ENCODE data around the gene MARCO. TPM values are rescaled to one million over a fixed set of nuclear protein-coding genes. Genes with fewer than 3 reads are reported as not detected.

MARCO gene
- total RNA-seq, 1 experiment from 2014 or later, result 0.54 TPM

DNA sequence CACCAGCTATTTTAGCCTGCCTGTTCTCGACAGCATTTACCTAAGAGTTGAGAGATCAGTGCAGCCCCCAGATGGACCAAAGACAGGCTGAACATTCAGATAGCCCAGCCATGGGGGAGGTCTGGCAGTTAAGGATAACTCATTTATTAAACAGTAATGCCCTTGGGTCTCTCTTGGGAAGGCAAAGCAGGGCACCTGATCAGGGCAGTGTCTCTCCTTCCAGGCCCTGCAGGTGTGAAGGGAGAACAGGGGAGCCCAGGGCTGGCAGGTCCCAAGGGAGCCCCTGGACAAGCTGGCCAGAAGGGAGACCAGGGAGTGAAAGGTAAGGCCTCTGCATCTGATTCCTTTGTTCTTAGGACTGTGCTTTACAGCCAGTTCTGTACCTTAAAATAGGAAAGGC lies 49.6 kb downstream of the MARCO start:
- H3K27ac ChIP-seq (ENCODE audit: low read depth, low read length), result no peak overlapping the region
- H3K27me3 ChIP-seq (ENCODE audit: insufficient read depth, low read length), result peaks cover 33% of the 10 kb centered on the region
- H3K9ac ChIP-seq (ENCODE audit: low read length), result no peak overlapping the region
- ATAC-seq (no peak), DNase-seq (ENCODE audit: low read depth, low spot score) (no peak)
- H2AFZ ChIP-seq (ENCODE audit: low read depth, low read length, poor library complexity, severe bottlenecking), result no peak overlapping the region
- no peaks in the 10 kb centered on the region for H3K9me3 ChIP-seq (ENCODE audit: control insufficient read depth in 1 of 2, insufficient read depth in 1 of 2, low read depth in 1 of 2, low read length in 2 of 2)
- H4K20me1 ChIP-seq (ENCODE audit: insufficient read depth), result no peaks in the 10 kb centered on the region
- H3K4me3 ChIP-seq (replicated peaks in 1 of 2; ENCODE audit: low read depth in 1 of 2, low read length in 2 of 2), result no peak overlapping the region
- intact Hi-C loops (cut with micrococcal nuclease), result no loop called here
- TF ChIP-seq RAD21 (IDR thresholded peaks at IDR 0.05; ENCODE audit: low read depth) (no peak), EZH2 (IDR thresholded peaks at IDR 0.05) (no peak), POLR2A (IDR thresholded peaks at IDR 0.05; ENCODE audit: borderline replicate concordance, extremely low read depth, insufficient read depth, insufficient read length) (no peak)
- TF ChIP-seq, protein P1, sequence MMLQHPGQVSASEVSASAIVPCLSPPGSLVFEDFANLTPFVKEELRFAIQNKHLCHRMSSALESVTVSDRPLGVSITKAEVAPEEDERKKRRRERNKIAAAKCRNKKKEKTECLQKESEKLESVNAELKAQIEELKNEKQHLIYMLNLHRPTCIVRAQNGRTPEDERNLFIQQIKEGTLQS (IDR thresholded peaks at IDR 0.05), result no peak
- RAD21 ChIA-PET (ENCODE audit: low non-redundant PET in 1 of 2, low total read pairs in 2 of 2, uncharacterized antibody in 2 of 2, unreplicated experiment in 2 of 2), result no interaction called here
- POLR2A ChIA-PET, result no interaction called here
- no peaks in the 10 kb centered on the region for H3K4me1 ChIP-seq (ENCODE audit: control insufficient read depth in 1 of 2, insufficient read depth in 2 of 2, low read length in 2 of 2)
- H3K9me2 ChIP-seq (ENCODE audit: insufficient read depth), result no peaks in the 10 kb centered on the region
- H3K36me3 ChIP-seq (ENCODE audit: control insufficient read depth in 1 of 2, insufficient read depth in 2 of 2, low read length in 2 of 2), result no peaks in the 10 kb centered on the region
- BruUV-seq (replicated peaks), result no TSS peak
- CTCF ChIA-PET, result no interaction called here
- H3K79me2 ChIP-seq (ENCODE audit: insufficient read depth, low read length), result no peaks in the 10 kb centered on the region
- no peak overlapping the region for H3K4me2 ChIP-seq (ENCODE audit: low read length)

DNA sequence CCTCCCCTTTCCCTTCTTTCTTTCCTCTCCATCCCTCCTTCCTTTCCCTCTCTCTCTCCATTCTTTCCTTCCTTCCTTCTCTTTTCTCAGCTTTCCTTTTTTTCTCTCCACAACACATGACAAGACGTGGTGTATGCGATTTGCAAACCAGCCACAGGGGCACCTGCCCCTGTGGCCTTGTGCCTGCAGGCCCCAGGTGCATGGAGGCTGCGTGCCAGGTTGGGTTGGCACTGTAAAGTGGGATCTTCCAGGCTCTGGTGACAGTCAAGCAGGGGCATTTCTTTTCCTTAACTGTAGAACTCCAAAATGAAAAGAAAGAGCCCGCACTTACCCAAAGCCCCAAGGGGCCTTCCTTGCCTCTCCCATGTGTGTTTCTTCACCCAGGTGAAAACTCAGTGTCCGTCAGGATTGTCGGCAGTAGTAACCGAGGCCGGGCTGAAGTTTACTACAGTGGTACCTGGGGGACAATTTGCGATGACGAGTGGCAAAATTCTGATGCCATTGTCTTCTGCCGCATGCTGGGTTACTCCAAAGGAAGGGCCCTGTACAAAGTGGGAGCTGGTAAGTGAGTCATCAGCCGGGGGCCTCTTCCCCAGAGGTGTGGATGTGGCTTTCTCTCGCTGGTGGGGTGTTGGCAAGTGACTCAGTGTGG lies 50.9 kb downstream of the MARCO start:
- CTCF ChIA-PET, result no interaction called here
- no peak overlapping the region for H3K27ac ChIP-seq (ENCODE audit: low read depth, low read length)
- POLR2A ChIA-PET, result no interaction called here
- no TSS peak for BruUV-seq (replicated peaks)
- TF ChIP-seq ELF1 (IDR thresholded peaks at IDR 0.05; ENCODE audit: borderline replicate concordance, low read depth) (no peak), ZFX (IDR thresholded peaks at IDR 0.05) (no peak), EGR1 (IDR thresholded peaks at IDR 0.05; ENCODE audit: low read depth) (no peak), EZH2phosphoT487 (IDR thresholded peaks at IDR 0.05; ENCODE audit: borderline replicate concordance) (no peak), YY1 (IDR thresholded peaks at IDR 0.05; ENCODE audit: extremely low read depth, insufficient replicate concordance, low read depth, low read length) (no peak), RAD21 (IDR thresholded peaks at IDR 0.05; ENCODE audit: low read depth) (no peak), SRF (IDR thresholded peaks at IDR 0.05; ENCODE audit: low read depth) (no peak), EZH2 (IDR thresholded peaks at IDR 0.05) (no peak)
- TF ChIP-seq, protein P2, sequence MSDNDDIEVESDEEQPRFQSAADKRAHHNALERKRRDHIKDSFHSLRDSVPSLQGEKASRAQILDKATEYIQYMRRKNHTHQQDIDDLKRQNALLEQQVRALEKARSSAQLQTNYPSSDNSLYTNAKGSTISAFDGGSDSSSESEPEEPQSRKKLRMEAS (IDR thresholded peaks at IDR 0.05), result no peak
- TF ChIP-seq, protein P3, sequence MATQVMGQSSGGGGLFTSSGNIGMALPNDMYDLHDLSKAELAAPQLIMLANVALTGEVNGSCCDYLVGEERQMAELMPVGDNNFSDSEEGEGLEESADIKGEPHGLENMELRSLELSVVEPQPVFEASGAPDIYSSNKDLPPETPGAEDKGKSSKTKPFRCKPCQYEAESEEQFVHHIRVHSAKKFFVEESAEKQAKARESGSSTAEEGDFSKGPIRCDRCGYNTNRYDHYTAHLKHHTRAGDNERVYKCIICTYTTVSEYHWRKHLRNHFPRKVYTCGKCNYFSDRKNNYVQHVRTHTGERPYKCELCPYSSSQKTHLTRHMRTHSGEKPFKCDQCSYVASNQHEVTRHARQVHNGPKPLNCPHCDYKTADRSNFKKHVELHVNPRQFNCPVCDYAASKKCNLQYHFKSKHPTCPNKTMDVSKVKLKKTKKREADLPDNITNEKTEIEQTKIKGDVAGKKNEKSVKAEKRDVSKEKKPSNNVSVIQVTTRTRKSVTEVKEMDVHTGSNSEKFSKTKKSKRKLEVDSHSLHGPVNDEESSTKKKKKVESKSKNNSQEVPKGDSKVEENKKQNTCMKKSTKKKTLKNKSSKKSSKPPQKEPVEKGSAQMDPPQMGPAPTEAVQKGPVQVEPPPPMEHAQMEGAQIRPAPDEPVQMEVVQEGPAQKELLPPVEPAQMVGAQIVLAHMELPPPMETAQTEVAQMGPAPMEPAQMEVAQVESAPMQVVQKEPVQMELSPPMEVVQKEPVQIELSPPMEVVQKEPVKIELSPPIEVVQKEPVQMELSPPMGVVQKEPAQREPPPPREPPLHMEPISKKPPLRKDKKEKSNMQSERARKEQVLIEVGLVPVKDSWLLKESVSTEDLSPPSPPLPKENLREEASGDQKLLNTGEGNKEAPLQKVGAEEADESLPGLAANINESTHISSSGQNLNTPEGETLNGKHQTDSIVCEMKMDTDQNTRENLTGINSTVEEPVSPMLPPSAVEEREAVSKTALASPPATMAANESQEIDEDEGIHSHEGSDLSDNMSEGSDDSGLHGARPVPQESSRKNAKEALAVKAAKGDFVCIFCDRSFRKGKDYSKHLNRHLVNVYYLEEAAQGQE (IDR thresholded peaks at IDR 0.05; ENCODE audit: low read depth), result no peak
- RAD21 ChIA-PET (ENCODE audit: low non-redundant PET in 1 of 2, low total read pairs in 2 of 2, uncharacterized antibody in 2 of 2, unreplicated experiment in 2 of 2), result no interaction called here
- H4K20me1 ChIP-seq (ENCODE audit: insufficient read depth), result no peaks in the 10 kb centered on the region
- H3K4me1 ChIP-seq (ENCODE audit: control insufficient read depth in 1 of 2, insufficient read depth in 2 of 2, low read length in 2 of 2), result no peaks in the 10 kb centered on the region
- no peaks in the 10 kb centered on the region for H3K36me3 ChIP-seq (ENCODE audit: control insufficient read depth in 1 of 2, insufficient read depth in 2 of 2, low read length in 2 of 2)
- no peak overlapping the region for H2AFZ ChIP-seq (ENCODE audit: low read depth, low read length, poor library complexity, severe bottlenecking)
- H3K9me3 ChIP-seq (ENCODE audit: control insufficient read depth in 1 of 2, insufficient read depth in 1 of 2, low read depth in 1 of 2, low read length in 2 of 2), result no peaks in the 10 kb centered on the region
- DNase-seq (ENCODE audit: low read depth, low spot score), result no peak
- no peak overlapping the region for H3K4me2 ChIP-seq (ENCODE audit: low read length)
- no peak overlapping the region for H3K4me3 ChIP-seq (replicated peaks in 1 of 2; ENCODE audit: low read depth in 1 of 2, low read length in 2 of 2)
- intact Hi-C loops (cut with micrococcal nuclease), result no loop called here
- peaks cover 21% of the 10 kb centered on the region for H3K27me3 ChIP-seq (ENCODE audit: insufficient read depth, low read length)
- H3K79me2 ChIP-seq (ENCODE audit: insufficient read depth, low read length), result no peaks in the 10 kb centered on the region
- no peak for ATAC-seq
- no peak overlapping the region for H3K9ac ChIP-seq (ENCODE audit: low read length)
- H3K9me2 ChIP-seq (ENCODE audit: insufficient read depth), result no peaks in the 10 kb centered on the region

All from HCT116 (cell line).